HG02885 (cell line): ENCODE results near the gene ALDH4A1.

Experiments used
- ATAC-seq: cut with Tn5 transposase; IDR thresholded peaks from one replicate; pipeline ENCODE4 v1.9.1; 2021; ENCODE audit warnings: mild to moderate bottlenecking; ENCODE audit not compliant: unreplicated experiment, poor library complexity

The ALDH4A1 gene

DNA sequence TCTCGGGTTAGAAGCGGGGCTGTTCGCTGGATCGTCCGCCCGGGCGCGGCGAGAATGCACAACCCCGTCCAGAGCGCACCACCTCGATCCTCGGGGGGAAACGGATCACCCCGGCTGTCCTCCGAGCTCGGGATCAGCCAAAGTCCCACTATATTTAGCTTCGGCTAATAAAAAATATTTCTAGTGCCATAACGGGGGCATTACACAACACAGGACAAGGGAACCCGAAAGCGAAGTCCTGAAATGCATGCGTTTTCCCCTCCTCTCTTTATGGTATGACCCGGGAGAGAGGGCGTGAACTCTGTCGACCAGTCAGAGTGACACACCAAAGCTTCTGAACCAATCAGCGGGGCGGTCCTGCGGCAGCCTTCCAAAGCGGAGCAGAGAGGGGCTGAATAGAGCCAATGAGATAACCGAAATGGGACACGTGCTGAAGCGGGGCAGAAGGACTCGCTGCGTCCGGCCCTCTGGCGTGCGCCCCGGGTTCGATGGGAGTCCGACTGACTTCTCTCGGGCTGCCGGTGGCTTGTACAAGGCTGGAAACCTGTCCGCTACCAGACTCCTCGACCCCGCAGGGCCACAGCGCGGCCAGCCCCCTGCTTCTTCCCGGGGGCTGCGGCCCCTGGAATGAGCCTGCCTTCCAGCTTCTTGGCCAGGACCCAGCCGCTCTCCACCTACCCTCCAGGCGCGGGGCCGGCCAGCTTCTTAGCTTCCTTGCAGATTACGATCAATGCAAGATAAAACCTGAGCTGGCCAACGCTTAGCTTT is at the start of gene ALDH4A1:
Gene ALDH4A1, minus strand, starts transcription at position 33 of the 768 bp plus-strand sequence. Its CDS starts 32 bp downstream, at position 1.
- ATAC-seq = peak; percentile 92

DNA sequence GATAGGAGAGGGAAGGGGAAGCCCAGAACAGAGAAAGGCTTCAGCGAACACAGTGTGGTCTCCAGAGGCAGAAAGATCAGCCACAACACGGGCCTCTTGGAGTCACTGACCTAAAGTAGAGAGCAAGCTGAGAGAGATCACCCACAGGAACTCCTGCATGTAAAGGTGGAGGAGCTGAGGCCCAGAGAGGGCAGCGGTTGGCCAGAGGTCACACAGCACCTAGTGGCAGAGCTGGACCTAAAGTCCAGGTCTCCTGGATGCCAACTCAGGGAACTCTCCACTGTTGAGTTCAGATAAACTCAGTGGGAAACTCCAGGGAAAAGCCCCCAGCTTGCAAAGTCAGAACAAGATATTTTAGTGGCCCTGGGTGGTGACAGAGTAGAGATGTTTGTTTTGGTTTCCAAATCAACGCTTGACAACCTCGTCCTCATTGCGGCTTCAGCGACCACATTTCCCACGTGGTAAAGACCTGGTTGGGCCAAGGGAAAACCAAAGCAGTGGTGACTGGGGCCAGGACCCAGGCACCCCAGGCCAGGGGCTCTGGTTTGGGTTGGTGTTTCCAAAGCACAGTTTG is 49.5 kb upstream of the ALDH4A1 start:
- ATAC-seq = peak; percentile 41

GRCh38 chr1:18951416-18951815 is 49.1 kb upstream of the ALDH4A1 start:
- ATAC-seq = no peak

DNA sequence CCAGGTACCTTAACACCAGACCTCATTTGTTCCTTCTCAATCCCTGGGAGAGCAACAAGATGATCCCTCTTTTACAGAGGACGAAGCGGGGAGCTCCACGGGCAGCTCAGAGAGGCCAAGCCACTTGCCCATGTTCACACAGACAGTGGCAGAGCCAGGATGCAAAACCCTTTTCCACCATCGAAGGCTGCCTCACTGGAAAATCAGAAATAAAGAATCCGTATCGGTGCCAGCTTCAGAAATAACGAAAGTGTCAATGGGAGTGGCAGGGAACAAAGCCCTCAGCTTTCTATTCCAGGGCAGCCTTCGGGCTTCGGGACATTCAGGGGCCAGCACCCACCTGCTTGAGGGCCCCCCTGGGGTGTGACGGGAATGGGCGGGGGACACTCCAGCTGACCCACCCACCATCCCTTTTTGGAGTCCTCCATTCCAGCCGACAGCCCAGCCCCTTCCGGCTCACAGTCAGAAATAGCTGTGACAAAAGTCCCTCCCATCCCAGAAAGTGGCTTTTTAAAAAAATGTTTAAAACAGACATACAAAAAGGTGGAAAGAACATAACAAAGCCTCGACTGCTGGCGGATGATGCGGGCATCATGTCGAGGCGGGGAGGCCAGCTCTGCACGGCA is 48.2 kb upstream of the ALDH4A1 start:
- no peak for ATAC-seq

DNA sequence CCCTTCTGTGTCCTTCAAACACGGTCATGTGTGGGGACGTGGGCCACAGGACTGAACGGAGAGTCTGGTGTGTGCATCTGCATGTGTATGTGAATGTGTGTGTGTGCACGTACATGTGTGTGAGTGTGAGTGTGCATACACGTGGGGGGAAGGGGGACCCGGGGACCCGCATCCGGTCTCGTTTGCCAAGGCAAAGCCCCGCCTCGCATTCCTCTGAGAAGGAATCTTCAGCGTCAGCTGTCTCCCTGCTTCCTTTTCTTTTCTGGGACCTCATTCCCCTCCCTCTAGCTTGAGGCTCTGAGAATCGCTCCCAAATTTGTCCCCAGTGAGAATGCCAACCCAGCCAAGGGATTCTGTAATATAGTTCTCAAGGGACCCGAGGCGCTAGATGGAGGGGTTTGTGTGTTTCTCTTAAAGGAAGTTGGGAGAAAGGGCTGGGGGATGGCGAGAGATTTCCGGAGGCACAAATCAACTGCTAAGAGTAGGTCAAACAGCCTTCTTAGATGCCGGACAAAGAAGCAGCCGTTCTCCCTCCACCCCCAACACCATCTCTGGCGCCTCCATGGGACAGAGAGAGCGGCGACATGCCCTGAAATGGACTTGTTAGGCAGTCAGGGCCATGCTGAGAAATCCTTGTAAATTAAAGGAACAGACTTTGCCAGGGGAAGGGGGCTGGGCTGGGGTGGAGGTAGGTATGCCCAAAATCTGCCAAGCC is 47.5 kb upstream of the ALDH4A1 start:
- ATAC-seq = no peak

- ATAC-seq = no peak
These were observed 46.7 kb upstream of the ALDH4A1 start for GRCh38 chr1:18948913-18949685.

DNA sequence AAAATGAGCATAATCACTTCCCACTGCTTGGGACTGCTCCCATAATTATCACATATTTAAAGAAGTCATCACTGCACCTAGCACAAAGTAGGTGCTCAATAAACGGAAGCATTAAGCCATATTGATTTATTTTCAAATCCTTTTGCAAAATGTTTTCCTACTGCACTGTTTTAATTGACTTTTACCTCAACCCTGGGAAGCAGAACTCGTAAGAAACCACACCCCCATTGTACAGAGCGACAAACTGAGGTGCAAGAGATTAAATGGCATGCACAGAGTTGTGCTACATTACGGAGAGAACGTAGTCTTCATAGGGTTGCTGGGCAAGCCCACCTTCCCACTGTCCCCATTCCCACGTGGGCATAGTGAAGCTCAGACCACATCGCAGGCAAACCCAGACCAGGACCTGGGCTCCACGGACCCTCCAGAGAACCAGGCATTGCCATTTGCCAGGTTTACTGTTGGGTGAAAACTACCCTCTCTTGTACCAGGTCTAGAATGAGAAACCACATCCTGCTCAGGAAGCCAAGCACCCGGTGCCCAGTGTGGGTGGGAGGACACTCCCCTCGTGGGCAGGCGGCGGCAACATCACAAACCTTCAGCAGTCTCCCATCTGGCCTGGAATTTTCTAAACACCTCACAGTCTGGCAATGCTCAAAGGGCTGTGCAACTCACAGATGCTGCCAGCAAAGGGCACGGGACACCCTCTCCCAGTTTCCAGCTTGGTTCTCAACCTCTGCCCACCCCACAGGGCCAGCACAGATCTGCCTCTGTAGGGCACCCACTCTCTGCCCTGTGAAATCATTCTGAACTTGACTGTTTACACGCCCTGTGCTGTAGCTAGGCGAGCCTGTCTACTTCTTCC is 45.9 kb upstream of the ALDH4A1 start:
- ATAC-seq = no peak

- no peak for ATAC-seq
These were observed 45.2 kb upstream of the ALDH4A1 start for GRCh38 chr1:18947570-18947969.

DNA sequence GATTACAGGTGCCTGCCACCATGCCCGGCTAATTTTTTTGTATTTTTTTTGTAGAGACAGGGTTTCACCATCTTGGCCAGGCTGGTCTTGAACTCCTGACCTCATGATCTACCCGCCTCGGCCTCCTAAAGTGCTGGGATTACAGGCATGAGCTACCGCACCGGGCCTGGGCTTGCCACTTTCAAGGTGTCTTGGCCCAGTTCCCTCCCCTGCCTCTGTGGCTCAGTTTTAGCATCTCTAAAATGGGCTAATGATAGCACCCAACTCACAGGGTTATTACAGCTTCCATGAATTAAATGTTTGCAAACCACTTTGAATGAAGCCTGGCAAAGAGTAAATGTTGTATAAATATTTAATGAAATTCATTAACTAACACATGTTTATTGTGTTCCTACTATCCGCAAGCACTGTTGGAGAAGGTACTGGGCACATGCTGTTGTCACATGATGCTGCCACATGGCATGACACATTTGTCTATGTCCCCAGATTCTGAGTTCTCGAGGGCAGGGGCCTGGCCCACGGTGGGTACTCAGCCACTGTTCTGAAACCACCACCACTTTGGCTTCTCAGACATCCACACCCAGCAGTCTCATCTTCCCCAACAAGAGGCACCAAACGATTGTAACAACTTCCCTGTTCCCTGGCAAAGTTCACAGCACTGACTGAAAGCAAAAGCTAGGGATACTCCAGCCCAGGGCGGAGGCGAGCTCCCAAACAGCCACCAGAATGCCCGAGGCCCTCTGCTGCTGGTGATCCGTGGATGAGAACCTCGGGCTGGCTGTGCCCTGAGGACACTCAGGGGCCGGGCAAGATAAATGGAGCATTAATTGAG is 44.4 kb upstream of the ALDH4A1 start:
- no peak for ATAC-seq

DNA sequence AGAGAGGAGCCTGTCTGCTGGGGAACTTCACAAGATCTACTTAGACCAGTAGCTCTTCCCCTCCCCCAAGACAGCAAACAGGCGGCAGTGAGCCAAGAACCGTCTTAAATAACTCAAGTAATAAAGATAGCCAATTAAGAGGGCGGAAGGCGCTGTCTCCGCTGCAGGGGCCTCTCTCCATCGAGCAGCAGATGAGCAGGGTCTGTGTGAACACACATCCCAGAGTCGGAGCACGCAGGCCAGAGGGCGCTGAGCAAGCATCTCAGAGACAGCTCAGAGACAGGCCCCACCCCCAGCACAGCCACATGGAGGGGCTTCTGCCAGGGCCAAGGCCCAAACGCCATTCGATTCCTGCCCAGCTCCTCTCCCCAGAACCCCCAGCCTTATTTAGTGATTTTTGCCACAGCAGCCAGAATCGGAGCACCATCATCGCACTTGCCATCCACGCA is 43.1 kb upstream of the ALDH4A1 start:
- no peak for ATAC-seq

- no peak for ATAC-seq
These were observed 42.5 kb upstream of the ALDH4A1 start for GRCh38 chr1:18944810-18945209.

DNA sequence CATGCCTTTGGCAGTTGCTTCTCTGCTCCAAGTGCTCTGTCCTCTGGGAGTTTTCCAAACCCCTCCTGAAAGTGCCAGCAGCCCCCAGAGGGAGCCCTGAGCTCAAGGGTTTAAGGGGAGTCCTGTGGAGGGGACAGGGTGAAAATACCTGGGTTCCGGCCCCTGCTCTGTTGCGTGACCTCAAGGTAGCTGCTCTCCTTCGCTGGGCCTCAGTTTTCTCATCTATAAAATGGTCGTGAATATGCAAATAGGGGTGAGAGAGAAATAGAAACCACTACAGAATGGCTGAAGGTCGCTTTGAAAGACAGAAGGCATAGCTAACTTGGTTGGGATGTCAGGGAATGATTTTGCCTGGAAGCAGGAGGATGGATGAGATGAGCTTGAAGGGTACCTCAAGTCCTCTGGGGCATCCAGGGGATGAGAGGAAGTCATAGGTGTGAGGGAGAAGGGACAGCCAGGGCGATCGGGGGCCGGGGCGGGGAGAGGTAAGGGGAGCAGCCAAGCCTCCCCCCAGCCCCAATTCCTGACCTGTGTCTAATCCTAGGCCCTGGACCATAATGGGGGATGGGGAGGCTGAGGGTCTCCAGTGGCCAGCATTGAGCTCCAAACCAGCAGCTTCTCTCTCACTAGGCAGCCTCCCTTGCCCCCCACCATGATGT is 41.7 kb upstream of the ALDH4A1 start:
- ATAC-seq = no peak

GRCh38 chr1:18943162-18943561 is 40.8 kb upstream of the ALDH4A1 start:
- no peak for ATAC-seq

- no peak for ATAC-seq
These were observed 40.0 kb upstream of the ALDH4A1 start for GRCh38 chr1:18942340-18942739.

GRCh38 chr1:18941221-18942141 is 39.1 kb upstream of the ALDH4A1 start:
- ATAC-seq = no peak

DNA sequence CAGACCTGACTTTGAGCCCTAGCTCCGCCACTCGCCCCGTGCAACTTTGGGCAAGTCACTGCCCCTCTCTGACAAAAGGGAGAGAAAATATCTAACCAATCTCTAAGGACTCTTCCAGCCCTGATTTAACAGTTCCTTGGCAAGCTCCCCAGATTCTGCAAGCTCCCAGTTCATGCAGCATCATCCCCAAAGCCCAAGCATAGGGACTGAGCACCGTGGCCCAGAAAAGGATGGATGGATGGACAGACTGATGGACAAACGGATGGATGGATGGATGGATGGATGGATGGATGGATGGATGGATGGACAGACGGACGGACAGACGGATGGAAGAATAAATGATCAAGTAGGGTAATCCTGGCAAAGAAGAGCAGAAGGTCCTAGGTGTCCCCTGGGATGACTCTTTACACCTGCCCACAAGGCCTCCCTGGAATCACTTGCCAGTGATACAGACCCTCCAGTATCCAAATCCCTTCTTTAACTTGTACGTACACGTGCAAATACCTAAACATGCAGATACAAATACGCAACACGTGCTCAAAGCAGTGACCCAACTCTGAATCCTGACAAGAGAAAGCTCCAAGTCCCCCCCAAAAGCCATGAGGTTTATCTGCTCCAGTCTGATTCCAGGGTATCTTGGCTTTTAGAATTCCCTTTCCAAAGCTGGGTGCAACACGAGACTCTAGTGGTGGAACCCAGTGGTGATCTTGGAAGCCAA is 38.1 kb upstream of the ALDH4A1 start:
- ATAC-seq = no peak
